Hepatocyte (in vitro differentiated cells): ENCODE measurements around the gene BAZ2B. TPM values are rescaled to one million over a fixed set of nuclear protein-coding genes. Genes with fewer than 3 reads are reported as not detected.

ENCODE experiments used
- DNase-seq: peaks from one replicate; pipeline ENCODE4 v3.0.0-alpha.2; 2016; ENCODE audit warnings: low spot score
- H2AFZ ChIP-seq: fragments of 200-600 bp; sonication (generic); 2 replicates; pipeline ENCODE4 v1.6.0; 2016; ENCODE audit warnings: antibody characterized with exemption, mild to moderate bottlenecking
- H3K27ac ChIP-seq: fragments of 200-600 bp; sonication (generic); 2 replicates; pipeline ENCODE4 v1.5.1; 2016; ENCODE audit warnings: mild to moderate bottlenecking
- H3K27me3 ChIP-seq: fragments of 200-600 bp; sonication (generic); 2 replicates; pipeline ENCODE4 v1.6.1; 2016
- H3K36me3 ChIP-seq: fragments of 200-600 bp; sonication (generic); replicated peaks from 2 replicates; pipeline ENCODE4 v1.5.1; 2016; ENCODE audit warnings: low read depth; ENCODE audit not compliant: insufficient read depth
- H3K4me1 ChIP-seq: fragments of 200-600 bp; sonication (generic); 2 replicates; pipeline ENCODE4 v1.5.1; 2016; ENCODE audit warnings: mild to moderate bottlenecking, moderate library complexity; ENCODE audit not compliant: insufficient read depth
- H3K4me2 ChIP-seq: fragments of 200-600 bp; sonication (generic); 2 replicates; pipeline ENCODE4 v1.6.0; 2016
- H3K4me3 ChIP-seq: fragments of 200-600 bp; sonication (generic); 2 replicates; pipeline ENCODE4 v1.5.1; 2016; ENCODE audit warnings: mild to moderate bottlenecking
- H3K79me2 ChIP-seq: fragments of 200-600 bp; sonication (generic); 2 replicates; pipeline ENCODE4 v1.6.0; 2017; ENCODE audit warnings: mild to moderate bottlenecking
- H3K9me2 ChIP-seq: fragments of 200-600 bp; sonication (generic); replicated peaks from 2 replicates; pipeline ENCODE4 v1.6.0; 2017; ENCODE audit warnings: mild to moderate bottlenecking; ENCODE audit not compliant: insufficient read depth
- H3K9me3 ChIP-seq: fragments of 200-600 bp; sonication (generic); 2 replicates; pipeline ENCODE4 v1.5.1; 2016; ENCODE audit warnings: low read depth, mild to moderate bottlenecking
- H4K20me1 ChIP-seq: fragments of 200-600 bp; sonication (generic); 2 replicates; pipeline ENCODE4 v1.6.0; 2016; ENCODE audit warnings: mild to moderate bottlenecking; ENCODE audit not compliant: insufficient read depth, poor library complexity, severe bottlenecking
- CTCF ChIP-seq: fragments of 200-600 bp; sonication (generic); IDR thresholded peaks from 2 replicates; pipeline ENCODE4 v1.5.1; 2016; ENCODE audit warnings: antibody characterized with exemption, mild to moderate bottlenecking; ENCODE audit not compliant: poor library complexity
- EZH2 ChIP-seq: fragments of 200-600 bp; sonication (generic); IDR thresholded peaks from 2 replicates; pipeline ENCODE4 v1.6.1; 2016; ENCODE audit warnings: antibody characterized with exemption, mild to moderate bottlenecking, borderline replicate concordance
- EZH2phosphoT487 ChIP-seq: fragments of 200-600 bp; sonication (generic); IDR thresholded peaks from one replicate; pipeline ENCODE4 v1.6.1; 2018; ENCODE audit warnings: antibody characterized with exemption, mild to moderate bottlenecking, low read depth, moderate library complexity; ENCODE audit not compliant: unreplicated experiment, severe bottlenecking
- WGBS: methylation state at CpG from one replicate; pipeline ENCODE4 v1.1.6; 2016; ENCODE audit warnings: low lambda C conversion rate; ENCODE audit errors: missing lambda C conversion rate; 5-methylcytosine and 5-hydroxymethylcytosine counted together
- polyA plus RNA-seq: library from polyadenylated mRNA; unstranded; fragments of >200 nt; fragmentation: Nextera tagmentation; extraction: Ambion mirVana; gene quantifications from 2 replicates; pipeline ENCODE4 v1.2.1, GENCODE V29; 2016
- total RNA-seq: library from RNA; depleted of rRNA; stranded (reverse); fragments of >200 nt; gene quantifications from 2 replicates; pipeline ENCODE4 v1.2.3, GENCODE V29; 2014

Gene BAZ2B
- total and polyA plus RNA-seq, 2 experiments from 2014 or later, result 40.7 to 83.3 TPM

GRCh38 chr2:159326569-159327255, 289.6 kb downstream of the BAZ2B start:
- peak overlapping the region; percentile 11 for H3K27ac ChIP-seq
- no peaks in the 10 kb centered on the region for H3K36me3 ChIP-seq

GRCh38 chr2:159322419-159322818, 293.9 kb downstream of the BAZ2B start:
- Histone ChIP-seq H3K4me1 (no peaks in the 10 kb centered on the region), H3K27ac (no peak overlapping the region), H3K9me2 (no peaks in the 10 kb centered on the region), H3K79me2 (no peaks in the 10 kb centered on the region), H3K27me3 (no peaks in the 10 kb centered on the region), H3K9me3 (no peaks in the 10 kb centered on the region), H4K20me1 (no peaks in the 10 kb centered on the region), H3K4me3 (no peak overlapping the region), H2AFZ (no peak overlapping the region), H3K4me2 (no peak overlapping the region), H3K36me3 (no peaks in the 10 kb centered on the region)
- TF ChIP-seq CTCF (no peak), EZH2phosphoT487 (no peak), EZH2 (no peak)
- no peak for DNase-seq

More at GRCh38 chr2:159326569-159327255, 289.6 kb downstream of the BAZ2B start:
- Histone ChIP-seq H3K4me2 (no peak overlapping the region), H3K27me3 (no peaks in the 10 kb centered on the region), H3K9me3 (no peaks in the 10 kb centered on the region), H3K79me2 (no peaks in the 10 kb centered on the region), H3K4me1 (no peaks in the 10 kb centered on the region), H4K20me1 (no peaks in the 10 kb centered on the region), H2AFZ (no peak overlapping the region), H3K4me3 (no peak overlapping the region), H3K9me2 (no peaks in the 10 kb centered on the region)
- DNase-seq, result no peak
- TF ChIP-seq EZH2 (no peak), EZH2phosphoT487 (no peak), CTCF (no peak)
- WGBS, result 89% methylated on average over 5 of the region's 5 CpGs

GRCh38 chr2:159317392-159318088, 298.8 kb downstream of the BAZ2B start:
- Histone ChIP-seq H4K20me1 (no peaks in the 10 kb centered on the region), H3K9me3 (no peaks in the 10 kb centered on the region), H3K27me3 (no peaks in the 10 kb centered on the region), H3K9me2 (no peaks in the 10 kb centered on the region), H3K36me3 (no peaks in the 10 kb centered on the region), H3K4me3 (no peak overlapping the region), H3K4me1 (no peaks in the 10 kb centered on the region), H2AFZ (no peak overlapping the region), H3K79me2 (no peaks in the 10 kb centered on the region), H3K4me2 (no peak overlapping the region), H3K27ac (no peak overlapping the region)
- TF ChIP-seq CTCF (no peak), EZH2phosphoT487 (no peak)
- DNase-seq, result no peak
- 88% methylated on average over 3 of the region's 3 CpGs for WGBS
